GM21528 (cell line): Measurements from ENCODE around the gene TMEM252.

ENCODE experiments used
- ATAC-seq: cut with Tn5 transposase; IDR thresholded peaks from one replicate; pipeline ENCODE4 v1.9.1; 2021; ENCODE audit warnings: mild to moderate bottlenecking, moderate library complexity; ENCODE audit not compliant: unreplicated experiment, low FRiP score

The TMEM252 gene

DNA sequence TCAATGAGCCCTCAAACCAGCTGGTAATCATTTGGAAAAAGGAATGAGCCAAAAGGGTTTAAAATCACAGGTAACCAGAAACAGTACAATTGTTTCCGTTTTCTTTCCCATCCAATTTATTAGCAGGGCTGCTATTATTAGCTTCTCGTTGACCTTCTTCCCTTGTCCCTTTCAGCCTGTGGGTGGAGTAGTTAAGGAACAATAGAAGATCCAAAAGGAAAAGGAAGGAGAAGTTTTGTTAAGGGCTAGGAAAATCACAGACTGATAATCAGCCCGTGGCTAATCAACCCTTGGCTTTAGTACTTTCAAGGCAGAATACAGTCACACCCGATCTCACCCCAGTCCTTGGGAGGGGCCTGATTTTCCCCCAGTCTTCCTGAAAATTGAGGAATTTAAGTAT is 38.4 kb downstream of the TMEM252 start:
- ATAC-seq, result no peak

DNA sequence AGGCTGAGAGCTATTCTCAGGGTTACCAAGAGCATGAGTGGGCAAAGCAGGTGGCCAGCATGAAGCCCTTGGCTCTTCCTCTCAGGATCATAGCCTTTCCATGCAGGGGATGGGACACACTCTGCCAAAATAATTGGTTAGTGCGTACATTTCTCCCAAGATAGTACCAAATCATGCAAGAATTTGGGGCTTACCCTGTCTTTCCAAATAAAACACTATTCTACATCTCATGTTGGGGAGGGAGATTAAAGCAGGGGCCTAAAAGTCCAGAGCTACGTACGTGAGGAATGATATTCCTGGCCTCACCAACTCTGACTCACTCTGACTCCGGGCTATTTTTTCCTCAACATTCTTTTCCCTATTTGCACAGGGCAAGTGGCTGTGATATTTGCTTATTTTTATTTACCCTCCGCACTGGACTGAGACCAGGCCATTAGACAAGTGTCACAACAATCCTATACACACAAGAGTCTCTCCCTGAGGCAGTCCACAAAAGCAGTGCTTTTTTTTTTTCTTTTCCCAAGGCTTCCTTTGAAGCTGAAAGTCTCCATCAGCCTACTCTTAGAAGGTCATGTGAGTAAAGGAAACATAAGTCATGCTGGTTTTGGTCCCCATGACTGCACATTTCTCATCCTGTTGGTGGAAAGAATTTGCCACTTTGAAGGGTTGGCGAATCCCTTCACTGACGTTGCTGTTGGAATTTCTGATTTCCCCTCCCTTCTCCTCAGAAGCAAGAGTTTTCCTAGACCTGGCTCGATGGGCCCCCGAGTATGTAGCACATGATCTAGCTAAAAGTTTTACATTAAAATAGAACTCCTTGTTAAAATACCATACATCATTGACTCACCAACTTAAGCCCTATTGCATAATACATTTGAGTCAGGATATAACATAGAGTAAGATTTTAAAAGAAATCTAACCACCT is 40.0 kb downstream of the TMEM252 start:
- ATAC-seq, result no peak

DNA sequence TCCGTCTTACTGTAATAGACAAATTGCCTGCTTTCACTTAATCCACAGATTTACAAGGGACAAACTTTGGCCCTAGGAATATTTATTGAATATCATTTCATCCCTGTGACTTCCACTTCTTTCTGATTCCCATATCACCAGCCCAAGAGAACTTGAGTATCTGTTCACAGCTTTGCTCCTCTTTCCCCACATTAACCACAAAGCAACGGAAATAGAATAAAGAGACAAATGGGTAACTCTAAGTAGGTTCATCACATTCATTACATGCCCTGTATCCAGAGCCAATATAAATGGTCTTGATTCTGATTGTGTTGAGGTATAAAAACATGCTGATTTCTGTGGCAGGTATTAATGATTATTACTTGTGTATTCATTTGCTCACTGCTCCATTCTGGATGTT is 41.9 kb downstream of the TMEM252 start:
- ATAC-seq, result no peak

DNA sequence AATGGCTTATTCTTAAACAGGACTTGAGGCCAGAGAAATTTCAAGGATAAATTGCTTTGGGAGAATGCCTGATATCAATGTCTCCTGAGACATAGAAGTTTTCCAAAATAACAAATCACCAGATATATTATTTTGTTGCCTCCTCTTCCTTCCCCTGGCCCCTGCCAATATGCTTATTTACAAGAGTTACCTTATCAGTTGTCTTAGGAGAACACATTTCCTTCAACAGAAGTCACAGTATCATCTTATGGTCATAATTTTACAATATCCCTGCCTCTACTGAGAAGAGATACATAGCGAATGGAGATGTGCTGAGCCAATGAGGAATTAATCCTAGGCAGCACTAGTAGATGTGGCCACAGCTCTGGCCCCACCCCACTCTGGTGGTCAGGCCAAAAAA is 43.1 kb downstream of the TMEM252 start:
- ATAC-seq, result no peak

DNA sequence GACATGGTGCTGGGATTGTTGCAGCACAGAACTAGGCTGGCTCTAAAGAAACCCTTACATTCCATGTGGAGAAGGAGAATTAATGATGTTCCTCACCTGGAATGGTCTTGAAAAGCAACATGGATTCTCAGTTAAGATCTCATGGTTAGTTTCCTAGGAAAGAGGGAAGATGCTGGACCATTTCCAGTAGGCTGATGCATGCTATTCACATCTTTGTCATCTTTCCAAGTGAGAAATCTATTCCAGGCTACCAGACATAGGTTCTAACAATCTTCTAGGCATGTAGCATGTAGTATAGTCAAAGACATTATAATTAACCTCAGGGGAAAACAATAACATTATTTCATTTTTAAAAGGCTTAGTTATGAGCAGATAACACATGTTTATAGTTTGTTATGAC is 44.3 kb downstream of the TMEM252 start:
- ATAC-seq, result no peak

DNA sequence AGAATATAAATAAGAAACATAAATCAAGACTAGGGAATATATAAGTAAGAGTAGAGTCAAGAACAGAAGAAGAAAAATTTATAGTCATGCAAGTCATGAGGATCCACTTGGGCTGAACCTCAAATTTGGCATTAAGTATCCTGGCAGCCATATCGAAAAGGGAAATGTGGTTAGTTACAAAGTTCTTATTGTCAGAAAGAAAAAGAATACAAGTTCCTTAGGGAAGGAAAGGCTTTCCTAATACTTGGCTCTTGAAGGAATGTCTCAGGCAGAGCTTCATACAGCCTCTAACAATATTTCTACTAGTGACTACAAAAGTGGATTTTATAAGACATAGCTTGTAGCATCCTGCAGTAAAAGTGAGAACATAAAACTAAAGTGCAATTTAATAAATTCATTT is 45.4 kb downstream of the TMEM252 start:
- ATAC-seq, result no peak

DNA sequence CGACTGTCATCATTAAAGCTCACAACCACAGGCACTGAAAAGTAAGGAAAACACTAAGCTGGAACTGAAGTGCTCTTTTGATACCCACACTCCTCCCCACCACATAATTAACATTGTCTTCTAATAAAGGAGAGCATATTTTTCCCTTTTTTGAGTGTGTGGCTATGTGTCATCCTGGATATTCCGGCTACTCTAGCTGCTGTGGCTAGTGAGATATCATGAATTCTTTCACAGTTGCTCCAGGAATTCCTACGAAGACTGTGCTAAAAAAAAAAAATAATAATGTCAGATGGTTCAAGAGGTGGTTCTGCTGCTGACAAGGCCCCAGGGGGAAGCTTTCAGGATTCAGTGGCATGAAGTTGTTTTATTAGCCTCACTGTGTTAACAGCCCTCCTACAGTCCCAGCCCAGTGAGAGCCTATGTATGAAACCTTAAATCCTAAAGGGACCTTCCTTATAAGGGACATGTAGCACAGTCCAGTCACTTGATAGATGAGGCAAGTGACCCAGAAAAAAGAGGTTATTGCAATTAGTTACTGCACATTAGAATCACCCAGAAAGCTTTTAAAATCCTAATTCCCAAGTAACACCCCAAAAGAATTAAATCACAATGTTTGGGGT is 46.6 kb downstream of the TMEM252 start:
- no peak for ATAC-seq

DNA sequence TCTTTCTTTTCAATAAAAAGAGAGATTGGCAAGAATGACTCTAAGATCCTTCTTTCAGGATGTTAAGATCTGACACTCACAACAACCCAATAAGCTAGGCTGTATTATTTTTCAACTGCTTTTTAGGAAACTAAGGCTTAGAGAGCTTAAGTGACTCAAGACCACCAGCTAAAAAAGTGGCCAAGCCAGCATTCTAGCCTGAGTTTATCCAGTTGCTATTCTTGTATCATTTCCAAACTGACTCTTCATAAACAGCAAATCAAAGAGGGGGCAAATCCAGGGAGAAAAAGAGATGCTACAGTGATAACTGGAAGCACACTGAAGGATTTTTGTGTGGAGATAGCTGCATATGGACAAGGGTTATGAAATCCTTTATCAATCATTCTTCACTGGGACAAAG is 47.1 kb downstream of the TMEM252 start:
- ATAC-seq, result no peak

DNA sequence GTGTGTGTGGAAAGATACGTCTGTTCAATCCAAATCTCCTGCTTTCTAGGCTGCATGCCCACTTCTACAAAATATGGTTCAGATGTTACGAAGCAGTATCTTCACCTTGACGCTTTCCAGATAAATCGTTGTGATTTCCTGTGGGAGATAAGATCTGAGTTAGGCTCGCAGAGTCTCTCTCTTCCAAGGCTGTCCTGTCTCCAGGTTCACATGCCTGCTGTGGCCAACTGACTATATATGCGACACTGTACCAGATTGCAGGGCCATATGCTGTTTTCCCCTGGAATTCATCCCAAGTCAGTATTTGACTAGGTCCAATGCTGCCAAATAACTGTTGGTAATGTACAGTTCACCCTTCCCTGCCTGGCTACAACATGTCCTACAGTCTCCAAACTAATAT is 47.9 kb downstream of the TMEM252 start:
- ATAC-seq, result no peak

DNA sequence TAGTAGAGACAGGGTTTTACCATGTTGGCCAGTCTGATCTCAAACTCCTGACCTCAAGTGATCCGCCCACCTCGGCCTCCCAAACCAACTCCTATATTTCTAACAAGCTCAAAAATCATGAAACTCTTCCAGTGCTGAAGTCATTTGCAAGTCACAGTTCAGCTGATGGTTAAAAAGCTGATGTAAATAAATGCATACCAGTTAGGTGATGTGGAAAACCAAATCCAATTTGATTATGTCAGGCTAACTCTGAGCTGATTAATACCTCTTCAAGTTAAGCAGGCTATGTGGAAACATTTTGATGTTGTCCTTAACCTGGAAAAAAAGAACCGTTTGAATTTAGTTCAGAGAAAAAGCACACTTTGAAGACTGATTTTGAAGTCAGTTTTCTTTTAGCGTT is 51.0 kb downstream of the TMEM252 start:
- ATAC-seq, result no peak

DNA sequence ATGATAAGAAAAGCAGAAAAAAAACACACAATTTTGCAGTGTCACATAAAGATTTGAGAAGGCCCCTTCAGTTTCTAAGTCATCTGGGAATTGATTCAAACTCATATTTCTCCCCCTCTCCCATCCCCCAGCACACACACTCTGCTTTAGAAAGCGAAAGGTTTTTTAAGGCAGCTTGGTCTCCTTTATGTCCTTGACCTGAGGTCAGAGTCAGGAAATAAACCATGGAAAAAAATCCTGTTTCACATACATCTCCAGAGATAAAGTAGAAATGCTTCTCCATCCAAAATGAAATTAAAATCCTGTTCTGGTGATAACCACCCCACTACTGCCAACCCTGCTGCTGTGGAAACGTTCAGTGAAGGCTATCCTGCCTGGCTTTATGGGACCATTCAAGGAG is 52.6 kb downstream of the TMEM252 start:
- no peak for ATAC-seq
